CD14-positive monocyte (primary cell): ENCODE results near the gene THSD7A. TPM values are rescaled to one million over a fixed set of nuclear protein-coding genes. Genes with fewer than 3 reads are reported as not detected.

Experiments
- DNase-seq, 3 donors: peaks; one replicate each; pipeline ENCODE4 v3.0.0-alpha.2; 2011 to 2022
- H2AFZ ChIP-seq: 2 replicates; pipeline ENCODE4 v1.6.0; 2012; ENCODE audit warnings: mild to moderate bottlenecking, low read depth, low read length, inconsistent platforms; ENCODE audit not compliant: insufficient read depth, poor library complexity, severe bottlenecking
- H3K27ac ChIP-seq, 2 donors: 1 replicate in 1 of 2; 2 replicates in 1 of 2; pipeline ENCODE4 v1.5.1; 2012 to 2013; ENCODE audit warnings: low read length in 2 of 2, control low read depth in 1 of 2, inconsistent platforms in 1 of 2, low read depth in 1 of 2, mild to moderate bottlenecking in 1 of 2
- H3K27me3 ChIP-seq, 2 donors: one replicate each; pipeline versions ENCODE4 v1.6.0 to v1.6.1; 2011 to 2013; ENCODE audit warnings: low read length in 2 of 2; ENCODE audit not compliant: control insufficient read depth in 2 of 2, insufficient read depth in 2 of 2
- H3K36me3 ChIP-seq, 2 donors: replicated peaks in 1 of 2; 1 replicate in 1 of 2; 2 replicates in 1 of 2; pipeline versions ENCODE4 v1.5.1 to v1.6.1; 2012 to 2013; ENCODE audit warnings: low read length in 2 of 2, control low read depth in 1 of 2, inconsistent platforms in 1 of 2, mild to moderate bottlenecking in 1 of 2; ENCODE audit not compliant: insufficient read depth in 2 of 2, control insufficient read depth in 1 of 2
- H3K4me1 ChIP-seq, 2 donors: 1 replicate in 1 of 2; 2 replicates in 1 of 2; pipeline versions ENCODE4 v1.5.1 to v1.6.1; 2012 to 2013; ENCODE audit warnings: low read length in 2 of 2, control low read depth in 1 of 2, inconsistent platforms in 1 of 2, mild to moderate bottlenecking in 1 of 2, moderate library complexity in 1 of 2; ENCODE audit not compliant: insufficient read depth in 2 of 2, control insufficient read depth in 1 of 2
- H3K4me2 ChIP-seq: replicated peaks from 2 replicates; pipeline ENCODE3; 2012; ENCODE audit warnings: low read length, moderate library complexity, mild to moderate bottlenecking; ENCODE audit not compliant: poor library complexity, severe bottlenecking; ENCODE audit errors: extremely low read depth
- H3K4me3 ChIP-seq, 3 experiments: fragments of 200-600 bp in 1 of 3; sonication (generic) in 1 of 3; replicated peaks in 1 of 3; 1 replicate in 2 of 3; 2 replicates in 1 of 3; pipeline ENCODE4 v1.5.1; 2011 to 2013; ENCODE audit warnings: low read length in 3 of 3, mild to moderate bottlenecking in 3 of 3, control low read depth in 2 of 3, low read depth in 2 of 3, inconsistent platforms in 1 of 3, moderate library complexity in 1 of 3
- H3K79me2 ChIP-seq: 2 replicates; pipeline ENCODE4 v1.6.0; 2012; ENCODE audit warnings: mild to moderate bottlenecking, control low read depth, inconsistent platforms, low read length, moderate library complexity; ENCODE audit not compliant: insufficient read depth
- H3K9ac ChIP-seq: 2 replicates; pipeline ENCODE4 v1.6.0; 2017; ENCODE audit warnings: low read length, mild to moderate bottlenecking; ENCODE audit not compliant: insufficient read depth, poor library complexity, severe bottlenecking
- H3K9me3 ChIP-seq, 2 donors: replicated peaks in 1 of 2; 1 replicate in 1 of 2; 2 replicates in 1 of 2; pipeline versions ENCODE4 v1.5.1 to v1.6.1; 2012 to 2013; ENCODE audit warnings: low read length in 2 of 2, control low read depth in 1 of 2; ENCODE audit not compliant: control insufficient read depth in 1 of 2, insufficient read depth in 1 of 2
- H4K20me1 ChIP-seq: 2 replicates; pipeline ENCODE4 v1.6.0; 2012; ENCODE audit warnings: mild to moderate bottlenecking, low read length, control low read depth, moderate library complexity; ENCODE audit not compliant: insufficient read depth
- H3K27ac Mint-ChIP-seq, 7 donors: one replicate each; pipeline ENCODE4 v1.8.0; 2020; ENCODE audit warnings: mild to moderate bottlenecking in 7 of 7, mixed read lengths in 7 of 7, moderate library complexity in 6 of 7, inconsistent platforms in 2 of 7
- H3K27me3 Mint-ChIP-seq, 3 donors: one replicate each; pipeline ENCODE4 v1.8.0; 2021 to 2022; ENCODE audit warnings: low read depth in 3 of 3, mild to moderate bottlenecking in 3 of 3, mixed read lengths in 3 of 3, moderate library complexity in 3 of 3, inconsistent platforms in 1 of 3
- H3K36me3 Mint-ChIP-seq, 2 donors: one replicate each; pipeline ENCODE4 v1.8.0; 2020; ENCODE audit warnings: mixed read lengths in 2 of 2, inconsistent platforms in 1 of 2, mild to moderate bottlenecking in 1 of 2
- H3K4me1 Mint-ChIP-seq: one replicate; pipeline ENCODE4 v1.8.0; 2020; ENCODE audit warnings: mild to moderate bottlenecking, mixed read lengths
- H3K4me3 Mint-ChIP-seq, 2 donors: one replicate each; pipeline ENCODE4 v1.8.0; 2020; ENCODE audit warnings: mild to moderate bottlenecking in 2 of 2, mixed read lengths in 2 of 2, moderate library complexity in 1 of 2
- H3K9me3 Mint-ChIP-seq, 7 donors: one replicate each; pipeline ENCODE4 v1.8.0; 2020 to 2022; ENCODE audit warnings: mixed read lengths in 7 of 7, mild to moderate bottlenecking in 6 of 7, moderate library complexity in 6 of 7, inconsistent platforms in 2 of 7
- CTCF ChIP-seq: fragments of 200-600 bp; IDR thresholded peaks from one replicate; pipeline ENCODE4 v1.8.0; 2022; ENCODE audit warnings: antibody characterized with exemption, mild to moderate bottlenecking
- WGBS: methylation state at CpG from one replicate; pipeline ENCODE4 v1.1.5; 2013; ENCODE audit warnings: missing lambda C conversion rate; ENCODE audit not compliant: insufficient coverage; 5-methylcytosine and 5-hydroxymethylcytosine counted together
- intact Hi-C, 2 donors: fragments of 100-400 bp; cut with micrococcal nuclease; formaldehyde crosslinking; loops; one replicate each; pipeline versions ENCODE4 v1.15.0 to v1.15.1; 2023
- polyA plus RNA-seq, 3 donors: library from polyadenylated mRNA; depleted of rRNA in 1 of 3; unstranded in 2 of 3; stranded (reverse) in 1 of 3; fragments of 300-500 nt in 2 of 3; fragments of >200 nt in 1 of 3; fragmentation: Illumina TruSeq in 2 of 3; gene quantifications; 1 replicate in 2 of 3; 2 replicates in 1 of 3; pipeline ENCODE4 v1.2.3, GENCODE V29; 2012 to 2021

The THSD7A gene
- polyA plus RNA-seq, 3 donors: under 0.01 TPM; not detected in 2

- WGBS: no CpG with 5 or more reads among the region's 2 CpGs
These were observed 182.0 kb downstream of the THSD7A start for GRCh38 chr7:11650030-11650429.

GRCh38 chr7:11648980-11649379, 183.0 kb downstream of the THSD7A start:
- H3K27ac ChIP-seq: no peak overlapping the region
- no peak for TF ChIP-seq CTCF
- H3K36me3 ChIP-seq: no peaks in the 10 kb centered on the region
- Mint-ChIP-seq H3K36me3 (no peaks in the 10 kb centered on the region), H3K27ac (no peak overlapping the region), H3K27me3 (no peaks in the 10 kb centered on the region), H3K9me3 (peaks cover 0 to 5% (median 3%) of the 10 kb centered on the region in 7 donors), H3K4me3 (no peak overlapping the region), H3K4me1 (no peaks in the 10 kb centered on the region)
- no peaks in the 10 kb centered on the region for H3K9me3 ChIP-seq
- no peak overlapping the region for H3K4me2 ChIP-seq
- intact Hi-C loops: no loop called here
- H3K79me2 ChIP-seq: no peaks in the 10 kb centered on the region
- no peak for DNase-seq
- H4K20me1 ChIP-seq: no peaks in the 10 kb centered on the region
- H3K27me3 ChIP-seq: no peaks in the 10 kb centered on the region
- no peaks in the 10 kb centered on the region for H3K4me1 ChIP-seq
- no peak overlapping the region for H3K9ac ChIP-seq
- H2AFZ ChIP-seq: no peak overlapping the region
- no peak overlapping the region for H3K4me3 ChIP-seq

More at GRCh38 chr7:11650030-11650429, 182.0 kb downstream of the THSD7A start:
- Histone ChIP-seq H3K4me2 (no peak overlapping the region), H3K4me3 (no peak overlapping the region), H2AFZ (no peak overlapping the region), H3K36me3 (no peaks in the 10 kb centered on the region), H3K9me3 (no peaks in the 10 kb centered on the region), H3K27me3 (no peaks in the 10 kb centered on the region), H3K27ac (no peak overlapping the region), H4K20me1 (no peaks in the 10 kb centered on the region), H3K9ac (no peak overlapping the region), H3K79me2 (no peaks in the 10 kb centered on the region), H3K4me1 (no peaks in the 10 kb centered on the region)
- Mint-ChIP-seq H3K4me3 (no peak overlapping the region), H3K27me3 (no peaks in the 10 kb centered on the region), H3K27ac (no peak overlapping the region), H3K36me3 (no peaks in the 10 kb centered on the region), H3K4me1 (no peaks in the 10 kb centered on the region), H3K9me3 (peaks cover 0 to 5% (median 3%) of the 10 kb centered on the region in 7 donors)
- intact Hi-C loops: no loop called here
- no peak for DNase-seq
- no peak for TF ChIP-seq CTCF
